K562 (cell line): ENCODE measurements around the gene MCAT. TPM values are rescaled to one million over a fixed set of nuclear protein-coding genes. Genes with fewer than 3 reads are reported as not detected.

ENCODE experiments used
- ARID1B ChIP-seq: fragments of 450-650 bp; IDR thresholded peaks from 2 replicates; pipeline ENCODE4 v1.6.1; 2016; ENCODE audit warnings: antibody characterized with exemption, mild to moderate bottlenecking, inconsistent platforms
- ATF3 ChIP-seq, 2 experiments: fragments of 450-650 bp in 1 of 2; sonication (generic) in 1 of 2; formaldehyde crosslinking in 1 of 2; IDR thresholded peaks in 1 of 2; conservative IDR thresholded peaks in 1 of 2; 2 replicates each; pipeline versions ENCODE4 v1.6.1 to v1.8.1; 2016 to 2023; ENCODE audit warnings: mild to moderate bottlenecking in 2 of 2, moderate library complexity in 2 of 2, inconsistent platforms in 1 of 2, missing genetic modification reagents in 1 of 2
- ATF6 ChIP-seq: sonication (generic); formaldehyde crosslinking; IDR thresholded peaks from 2 replicates; pipeline ENCODE4 v1.4.0; 2020; ENCODE audit warnings: mild to moderate bottlenecking, missing genetic modification reagents
- EP300 ChIP-seq: IDR thresholded peaks from 2 replicates; pipeline ENCODE4 v1.6.1; 2012; ENCODE audit warnings: low read length, improper control_type of control experiment
- GABPB1 ChIP-seq: sonication (generic); formaldehyde crosslinking; IDR thresholded peaks from 2 replicates; pipeline ENCODE4 v1.8.0; 2022; ENCODE audit warnings: mild to moderate bottlenecking, missing genetic modification reagents
- IRF1 ChIP-seq: sonication (generic); formaldehyde crosslinking; IDR thresholded peaks from 2 replicates; pipeline ENCODE4 v1.8.0; 2022; ENCODE audit warnings: missing genetic modification reagents, mild to moderate bottlenecking, borderline replicate concordance
- KLF13 ChIP-seq: fragments of 450-650 bp; IDR thresholded peaks from 2 replicates; pipeline ENCODE4 v1.6.1; 2016; ENCODE audit warnings: missing genetic modification characterization, low read depth, mild to moderate bottlenecking, missing compliant biosample characterization, moderate library complexity, borderline replicate concordance
- NFATC3 ChIP-seq: fragments of 450-650 bp; IDR thresholded peaks from 2 replicates; pipeline ENCODE4 v1.6.1; 2017; ENCODE audit warnings: mild to moderate bottlenecking
- POLR2G ChIP-seq: fragments of 200-400 bp; formaldehyde crosslinking; IDR thresholded peaks from 2 replicates; pipeline ENCODE4 v1.6.1; 2017; ENCODE audit warnings: low read depth, mild to moderate bottlenecking, antibody characterized with exemption, low read length, moderate library complexity
- POU5F1 ChIP-seq: fragments of 150-350 bp; IDR thresholded peaks from 2 replicates; pipeline ENCODE4 v1.6.1; 2014; ENCODE audit warnings: borderline replicate concordance, low read length, low read depth, mild to moderate bottlenecking; ENCODE audit not compliant: partially characterized antibody
- RB1 ChIP-seq: fragments of 450-650 bp; IDR thresholded peaks from 2 replicates; pipeline ENCODE4 v1.6.1; 2017; ENCODE audit warnings: low read depth, mild to moderate bottlenecking
- SRSF7 ChIP-seq: fragments of 200-400 bp; formaldehyde crosslinking; optimal IDR thresholded peaks from 2 replicates; pipeline ENCODE3; 2017; ENCODE audit warnings: mild to moderate bottlenecking, low read depth, low read length
- TRIM24 ChIP-seq, 2 experiments: fragments of 450-650 bp; IDR thresholded peaks; 2 replicates each; pipeline ENCODE4 v1.6.1; 2016
- ZFP30 ChIP-seq: fragments of 250-450 bp; sonication (Bioruptor Pico); IDR thresholded peaks from 2 replicates; pipeline ENCODE4 v1.8.0; 2022; ENCODE audit warnings: moderate library complexity, mild to moderate bottlenecking, inconsistent platforms, borderline replicate concordance
- ZFX ChIP-seq: sonication (generic); formaldehyde crosslinking; IDR thresholded peaks from 2 replicates; pipeline ENCODE4 v1.8.0; 2022; ENCODE audit warnings: mild to moderate bottlenecking, missing genetic modification reagents, moderate library complexity
- ZNF592 ChIP-seq: fragments of 450-650 bp; IDR thresholded peaks from 2 replicates; pipeline ENCODE4 v1.6.1; 2017; ENCODE audit warnings: antibody characterized with exemption, mild to moderate bottlenecking
- polyA plus RNA-seq, 8 experiments: library from polyadenylated mRNA; depleted of rRNA in 4 of 8; stranded (reverse) in 5 of 8; unstranded in 3 of 8; fragments of >200 nt; fragmentation: Nextera tagmentation in 2 of 8; fragmentation: Illumina TruSeq in 1 of 8; extraction: Ambion mirVana in 2 of 8; extraction: Trizol in 1 of 8; gene quantifications; 2 replicates each; pipeline versions ENCODE4 v1.2.1 to v1.2.3, GENCODE V29; 2011 to 2014; ENCODE audit warnings: inconsistent platforms in 1 of 8, missing spikeins in 1 of 8
- total RNA-seq, 7 experiments: library from RNA; depleted of rRNA in 6 of 7; stranded (reverse); fragments of >200 nt in 6 of 7; fragmentation: Illumina TruSeq in 2 of 7; extraction: Trizol in 2 of 7; gene quantifications; 2 replicates each; pipeline versions ENCODE4 v1.2.1 to v1.2.3, GENCODE V29; 2011 to 2021; ENCODE audit warnings: low replicate concordance in 1 of 7
- TF ChIP-seq, protein P1 (sequence below): fragments of 450-650 bp; IDR thresholded peaks from 2 replicates; pipeline ENCODE4 v1.6.1; 2016

The MCAT gene
- total and polyA plus RNA-seq, 9 of the 15 experiments (the other 6 are each of a cell fraction or from before 2014, with no cell fraction given), result 3.3 to 27.8 (median 13.9) TPM

- TF ChIP-seq ZNF592 (peak; percentile 53; the same call in 1 of the 2 replicates), ARID1B (0 out of 2 replicates have a peak, but pooled peaks have one; percentile 15), RB1 (peak; percentile 89), ZFP30 (CRISPR knock-in tag) (no peak), EP300 (no peak), KLF13 (tag) (peak; percentile 50), IRF1 (no peak), POLR2G (peak; percentile 92), ATF6 (CRISPR knock-in tag) (no peak), TRIM24 (IDR thresholded peaks at IDR 0.05) (peak in 1 of 2 experiments; percentile 80; a peak in 2 of 4 replicates), SRSF7 (no peak), ZFX (CRISPR knock-in tag) (peak; percentile 89), ATF3 (IDR thresholded peaks at IDR 0.05) (no peak), ATF3 (CRISPR knock-in tag; conservative IDR thresholded peaks at IDR 0.05) (no peak), POU5F1 (no peak), NFATC3 (no peak), GABPB1 (peak; percentile 88)
- TF ChIP-seq, protein P1, sequence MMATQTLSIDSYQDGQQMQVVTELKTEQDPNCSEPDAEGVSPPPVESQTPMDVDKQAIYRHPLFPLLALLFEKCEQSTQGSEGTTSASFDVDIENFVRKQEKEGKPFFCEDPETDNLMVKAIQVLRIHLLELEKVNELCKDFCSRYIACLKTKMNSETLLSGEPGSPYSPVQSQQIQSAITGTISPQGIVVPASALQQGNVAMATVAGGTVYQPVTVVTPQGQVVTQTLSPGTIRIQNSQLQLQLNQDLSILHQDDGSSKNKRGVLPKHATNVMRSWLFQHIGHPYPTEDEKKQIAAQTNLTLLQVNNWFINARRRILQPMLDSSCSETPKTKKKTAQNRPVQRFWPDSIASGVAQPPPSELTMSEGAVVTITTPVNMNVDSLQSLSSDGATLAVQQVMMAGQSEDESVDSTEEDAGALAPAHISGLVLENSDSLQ, result peak; percentile 54
Measured at GRCh38 chr22:43187171-43188099, 44.2 kb upstream of the MCAT start (continued).
